AG08395 (cell line): Measurements from ENCODE around the gene ERC2.

Experiments
- DNase-seq: peaks from one replicate; pipeline ENCODE4 v3.0.0; 2012; ENCODE audit warnings: mixed read lengths, low spot score

Gene ERC2

GRCh38 chr3:56187051-56187450 lies 281.2 kb downstream of the ERC2 start:
- DNase-seq, result no peak

DNA sequence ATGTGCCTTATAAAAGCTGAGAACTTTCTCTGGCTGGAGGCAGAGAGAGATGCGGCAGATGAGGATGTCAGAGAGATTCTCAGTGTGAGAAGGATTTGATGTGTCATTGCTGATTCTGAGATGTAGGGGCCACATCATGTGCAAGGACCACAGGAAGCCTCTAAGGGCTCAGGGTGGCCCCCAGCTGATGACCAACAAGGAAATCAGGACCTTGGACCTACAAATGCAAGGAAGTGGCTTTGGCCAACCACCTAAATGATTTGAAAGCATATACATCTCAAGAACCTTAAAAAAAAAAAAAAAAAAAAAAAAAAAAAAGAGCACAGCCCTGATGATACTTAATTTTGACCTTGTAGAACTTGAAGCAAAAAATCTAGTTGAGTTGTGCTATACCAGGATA lies 282.4 kb downstream of the ERC2 start:
- DNase-seq, result no peak

DNA sequence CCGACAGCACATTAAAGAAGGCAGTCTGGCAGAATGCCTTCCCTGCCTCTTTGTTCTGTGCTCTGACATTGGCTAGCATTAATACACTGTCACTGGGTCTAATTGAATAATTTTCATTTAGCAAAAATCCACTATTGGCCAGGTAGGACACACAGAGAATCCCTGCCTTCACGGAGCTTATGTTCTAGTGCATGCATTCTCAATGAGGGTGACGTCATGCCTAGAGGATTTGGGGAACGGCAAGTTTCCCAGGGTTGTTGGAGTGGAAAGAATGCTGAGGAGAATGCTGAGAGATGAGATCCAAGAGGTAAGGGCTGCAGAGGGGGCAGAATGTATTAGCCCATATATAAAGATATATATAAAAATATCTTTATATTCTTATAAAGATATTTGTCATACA lies 284.7 kb downstream of the ERC2 start:
- DNase-seq, result no peak

DNA sequence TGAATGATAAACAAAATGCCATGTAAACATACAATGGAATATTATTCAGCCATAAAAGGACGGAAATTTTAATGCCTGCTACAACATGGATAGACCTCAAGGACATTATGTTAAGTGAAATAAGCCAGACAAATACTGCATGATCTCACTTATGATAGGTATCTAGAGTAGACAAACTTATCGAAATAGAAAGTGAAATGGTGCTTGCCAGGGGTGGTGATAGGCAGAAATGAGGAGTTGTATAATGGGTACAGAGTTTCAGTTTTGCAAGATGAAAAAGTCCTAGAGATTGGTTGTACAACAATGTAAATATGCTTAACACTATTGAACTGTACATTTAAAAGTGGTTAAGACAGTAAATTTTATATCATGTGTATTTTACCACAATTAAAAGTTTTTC lies 287.8 kb downstream of the ERC2 start:
- no peak for DNase-seq

GRCh38 chr3:56173601-56174000 lies 294.7 kb downstream of the ERC2 start:
- no peak for DNase-seq

- no peak for DNase-seq
These were observed 303.8 kb downstream of the ERC2 start for GRCh38 chr3:56164436-56164835.

GRCh38 chr3:56157693-56158362 lies 310.4 kb downstream of the ERC2 start:
- peak; percentile 77 for DNase-seq

DNA sequence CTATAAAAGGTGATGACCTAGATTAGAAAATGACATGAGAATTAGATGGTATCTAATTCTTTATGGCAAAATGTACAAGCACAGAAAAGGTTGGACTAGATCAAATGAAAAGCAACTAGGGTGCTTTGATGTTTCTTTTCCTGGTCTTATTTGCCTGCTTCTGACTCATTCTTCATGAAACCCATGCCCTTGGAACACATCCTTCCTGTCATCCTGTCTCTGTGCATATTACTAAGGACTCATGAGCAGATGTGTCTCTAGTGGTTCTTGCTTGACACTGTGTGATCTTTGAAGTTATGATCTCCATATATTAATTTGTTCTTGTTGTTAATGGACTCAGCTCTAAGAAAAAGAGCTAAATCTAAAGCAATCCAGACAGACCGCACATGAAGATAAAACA lies 314.0 kb downstream of the ERC2 start:
- DNase-seq, result peak; percentile 33

GRCh38 chr3:56147354-56147753 lies 320.9 kb downstream of the ERC2 start:
- no peak for DNase-seq

DNA sequence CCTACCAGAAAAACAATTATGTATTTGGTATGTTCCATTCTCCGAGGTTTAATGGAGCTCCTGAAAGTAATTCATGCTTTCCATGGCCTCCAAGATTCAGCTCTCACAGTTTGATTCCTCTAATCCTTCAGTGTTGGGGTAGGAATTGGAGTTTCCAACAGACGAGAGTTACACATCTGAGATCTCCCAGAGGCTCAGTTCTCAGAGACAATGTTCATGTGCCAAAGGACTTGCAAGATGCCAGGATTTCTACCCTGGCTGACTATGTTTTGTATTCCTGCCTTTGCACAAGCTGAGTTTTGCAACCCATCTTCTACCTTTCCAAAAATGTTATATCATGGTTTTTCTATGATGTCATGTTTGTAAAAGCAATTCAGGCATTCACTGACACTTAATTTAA lies 322.9 kb downstream of the ERC2 start:
- no peak for DNase-seq

DNA sequence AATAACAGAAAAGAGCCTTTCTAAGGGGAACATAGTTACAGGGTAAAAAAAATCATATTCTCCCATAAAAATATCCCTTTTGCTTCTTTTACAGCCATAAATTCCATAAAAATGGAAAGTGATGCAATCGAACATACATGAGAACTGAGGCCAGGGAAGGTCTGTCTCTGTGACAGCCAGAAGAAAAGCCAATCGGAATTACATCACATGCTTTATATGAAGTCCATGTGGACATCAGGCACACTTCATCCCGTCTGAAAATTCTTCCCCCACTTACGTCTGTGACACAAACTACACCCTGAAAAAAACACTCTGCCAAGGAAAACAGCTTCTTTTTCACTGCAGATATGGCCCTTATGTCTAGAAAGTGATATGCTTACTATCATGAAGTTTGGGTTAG lies 323.5 kb downstream of the ERC2 start:
- peak; percentile 12 for DNase-seq

DNA sequence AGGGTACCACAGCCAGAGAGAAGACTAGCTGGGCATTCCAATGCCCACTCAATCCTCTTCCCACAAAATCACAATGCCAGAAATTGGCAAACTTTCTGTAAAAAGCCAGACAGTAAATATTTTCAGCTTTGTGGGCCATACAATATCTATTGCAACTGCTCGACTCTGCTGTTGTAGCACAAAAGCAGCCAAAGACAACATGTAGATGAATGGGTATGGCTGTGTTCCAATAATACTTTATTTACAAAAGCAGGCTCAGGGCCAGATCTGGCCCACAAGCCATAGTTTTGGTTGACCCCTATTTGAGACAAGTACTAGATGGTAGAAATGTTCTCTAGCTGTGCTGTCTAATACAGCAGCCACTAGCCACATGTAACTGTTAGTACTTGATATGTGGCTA lies 330.9 kb downstream of the ERC2 start:
- no peak for DNase-seq

DNA sequence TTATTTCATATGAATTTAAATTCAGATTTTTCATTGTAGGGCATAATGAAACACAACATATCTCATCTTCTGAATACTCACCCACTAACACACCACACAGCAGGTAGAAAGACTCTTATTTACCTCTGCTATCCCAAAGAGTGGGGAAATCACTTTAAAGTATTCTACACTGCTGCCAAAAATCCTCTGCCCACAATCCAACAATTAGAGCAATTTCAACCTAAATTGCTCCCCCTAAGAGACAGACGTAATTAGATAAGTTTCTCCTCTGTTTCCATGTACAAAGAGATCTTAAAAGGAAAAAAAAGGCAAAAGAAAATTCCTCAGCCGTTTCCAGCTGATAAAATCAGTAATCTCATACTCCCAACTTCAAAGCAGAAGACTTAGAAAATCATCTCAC lies 331.8 kb downstream of the ERC2 start:
- DNase-seq, result no peak

- no peak for DNase-seq
These were observed 332.3 kb downstream of the ERC2 start for GRCh38 chr3:56135941-56136340.

DNA sequence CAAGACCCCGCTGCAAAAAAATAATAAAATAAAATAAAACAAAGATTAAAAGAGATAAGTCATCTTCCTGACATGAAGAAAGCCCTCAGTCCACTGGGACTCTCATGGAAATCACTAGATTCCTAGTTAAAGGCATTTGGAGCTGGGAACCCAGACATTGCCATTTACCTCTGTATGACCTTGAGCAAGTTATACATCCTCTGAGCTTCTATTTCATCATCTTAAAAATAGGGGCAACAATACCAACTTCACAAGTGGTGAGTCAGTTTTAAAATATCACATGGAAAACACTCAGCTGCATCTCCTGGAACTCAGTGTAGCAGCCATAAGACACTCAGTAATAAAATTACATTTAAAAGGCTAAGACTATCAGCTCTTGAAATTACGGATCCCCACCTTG lies 334.8 kb downstream of the ERC2 start:
- peak; percentile 46 for DNase-seq

DNA sequence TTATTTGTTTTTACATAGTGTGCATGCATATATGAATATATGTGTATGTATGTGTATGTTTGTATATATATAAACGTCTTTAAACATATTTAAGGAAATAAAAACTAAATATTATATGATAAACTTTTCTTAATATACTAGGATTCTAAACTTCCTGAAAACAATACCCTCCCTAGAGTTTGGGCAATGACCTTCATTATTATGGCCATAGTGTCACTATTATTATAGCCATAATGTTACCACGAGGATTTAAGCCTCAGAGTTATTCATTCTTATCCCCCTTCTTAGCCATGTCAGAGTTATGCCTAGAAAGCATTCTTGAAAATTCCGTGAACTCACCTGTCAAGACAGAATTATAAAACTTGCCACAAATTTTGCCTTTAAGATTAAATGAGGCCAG lies 335.5 kb downstream of the ERC2 start:
- DNase-seq, result no peak

DNA sequence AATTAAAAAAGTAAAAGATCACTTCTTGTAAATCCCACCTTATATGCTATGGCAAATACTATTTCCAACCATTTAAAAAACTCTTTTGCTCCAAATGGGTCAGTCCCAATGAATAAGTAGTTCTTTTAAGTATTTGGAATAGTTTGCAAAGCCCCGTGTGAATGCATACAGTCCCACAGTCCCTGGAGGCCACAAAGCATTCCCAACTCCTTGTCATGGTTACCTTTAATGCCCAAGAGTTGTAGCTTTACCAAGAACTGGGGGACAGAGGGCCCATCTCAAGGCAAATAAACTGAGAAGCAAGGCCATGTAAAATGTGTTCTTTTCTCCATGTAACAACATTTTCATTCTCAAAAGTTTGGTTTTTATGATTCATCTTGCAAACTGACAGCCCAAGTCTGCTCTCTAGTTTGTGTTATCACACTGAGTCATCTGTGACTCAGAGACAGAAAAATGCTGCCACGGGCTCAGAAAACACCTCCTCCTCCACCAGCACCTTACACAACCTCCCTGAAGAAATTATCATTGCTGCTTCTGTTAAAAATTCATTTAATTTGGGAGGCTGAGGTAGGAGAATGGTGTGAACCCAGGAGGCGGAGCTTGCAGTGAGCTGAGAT lies 336.2 kb downstream of the ERC2 start:
- peak; percentile 95 for DNase-seq

DNA sequence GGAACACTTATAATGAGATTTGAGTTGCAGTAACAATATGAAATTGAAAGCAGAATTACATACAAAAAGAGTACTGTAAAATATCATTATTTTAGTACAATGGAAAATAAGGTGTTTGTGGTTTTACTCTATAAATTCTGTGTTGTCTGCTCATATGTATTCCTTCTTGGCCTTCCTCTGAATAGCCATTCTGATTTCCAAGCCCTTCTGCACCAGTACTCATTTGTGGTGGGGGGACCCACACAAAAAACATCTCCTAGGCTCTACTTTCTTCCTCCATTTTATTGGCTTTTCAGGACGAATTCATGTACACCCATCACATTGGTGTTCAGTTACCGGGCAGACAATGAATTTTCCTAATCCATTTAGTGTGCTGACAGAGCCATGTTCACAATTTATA lies 338.2 kb downstream of the ERC2 start:
- DNase-seq, result no peak

- no peak for DNase-seq
These were observed 341.6 kb downstream of the ERC2 start for GRCh38 chr3:56126632-56127031.

- peak; percentile 85 for DNase-seq
These were observed 342.8 kb downstream of the ERC2 start for GRCh38 chr3:56125358-56126005.

DNA sequence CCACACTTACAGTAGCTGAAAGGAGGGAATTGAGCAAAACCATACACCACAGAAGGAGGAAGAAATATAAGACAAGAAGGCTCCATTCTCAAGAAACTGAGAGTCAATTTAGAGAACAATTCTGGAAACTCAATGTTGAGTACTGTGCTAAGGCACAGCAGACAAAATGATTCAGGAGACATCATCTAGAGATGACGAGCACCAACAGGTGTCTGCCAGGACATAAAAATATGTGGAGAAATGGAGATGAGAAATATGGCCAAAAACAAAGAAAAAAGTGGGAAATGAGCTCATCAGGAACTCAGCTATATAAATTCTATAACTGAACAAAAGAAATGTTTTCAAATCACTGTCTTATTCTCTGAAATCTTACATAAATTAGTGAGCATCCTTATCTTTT lies 343.7 kb downstream of the ERC2 start:
- no peak for DNase-seq

GRCh38 chr3:56123487-56123886 lies 344.8 kb downstream of the ERC2 start:
- DNase-seq, result no peak

DNA sequence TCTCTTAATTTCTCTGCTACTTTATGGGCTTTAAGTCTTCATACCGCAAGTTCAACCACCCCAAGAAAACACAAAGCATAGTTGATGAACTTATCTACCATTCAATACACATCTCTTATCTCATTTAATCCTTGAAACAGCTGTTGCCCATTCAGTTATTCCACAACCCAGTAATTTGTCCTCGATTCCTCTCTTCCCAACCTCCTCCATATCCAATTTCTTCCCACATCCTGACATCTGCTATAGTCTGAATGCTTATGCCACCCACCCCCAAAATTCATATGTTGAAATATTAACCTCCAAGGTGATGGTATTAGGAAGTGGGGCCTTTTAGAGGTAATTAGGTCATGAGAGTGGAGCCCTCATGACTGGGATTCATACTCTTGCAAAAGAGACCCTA lies 345.4 kb downstream of the ERC2 start:
- DNase-seq, result no peak

- no peak for DNase-seq
These were observed 346.6 kb downstream of the ERC2 start for GRCh38 chr3:56121716-56122115.
